HG03097 (cell line): ENCODE results near the gene RMC1.

Experiments
- ATAC-seq: cut with Tn5 transposase; IDR thresholded peaks from one replicate; pipeline ENCODE4 v1.9.1; 2021; ENCODE audit not compliant: unreplicated experiment, low FRiP score

Gene RMC1

DNA sequence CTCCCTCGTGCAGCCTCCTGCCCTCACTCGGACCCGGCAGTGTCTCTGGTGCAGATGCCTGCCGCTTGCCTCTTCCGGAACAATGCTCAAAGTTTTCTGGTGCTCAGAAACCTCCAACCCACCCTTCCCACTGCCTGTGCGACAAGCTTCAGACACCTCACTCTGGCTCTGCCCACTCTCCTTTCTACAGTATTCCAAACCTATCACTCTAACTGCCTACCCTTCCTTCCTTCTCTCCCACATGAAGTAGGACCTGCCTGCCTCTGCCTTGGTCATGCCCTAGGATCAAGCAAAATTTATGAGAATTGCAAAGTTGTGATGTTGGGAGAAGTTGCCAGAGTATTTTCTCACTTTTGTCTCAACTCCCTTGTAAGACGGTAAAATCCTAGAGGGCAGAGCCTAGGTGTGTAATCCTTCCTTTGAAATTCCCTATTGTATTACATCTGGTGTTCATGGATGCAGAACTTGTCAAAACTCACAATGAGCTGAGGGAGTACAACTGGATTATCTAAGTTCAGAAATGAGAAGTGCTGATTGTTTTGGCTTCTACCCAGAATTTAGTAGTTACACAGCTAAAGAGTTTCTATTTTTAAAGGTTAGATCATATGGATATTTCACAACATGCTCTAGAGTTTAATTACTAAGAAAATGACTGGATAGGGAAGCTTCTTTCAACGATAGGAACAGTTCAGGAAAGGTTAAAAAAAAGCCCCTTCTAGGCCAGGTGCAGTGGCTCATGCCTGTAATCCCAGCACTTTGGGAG is 75.8 kb downstream of the RMC1 start:
- ATAC-seq, result no peak

DNA sequence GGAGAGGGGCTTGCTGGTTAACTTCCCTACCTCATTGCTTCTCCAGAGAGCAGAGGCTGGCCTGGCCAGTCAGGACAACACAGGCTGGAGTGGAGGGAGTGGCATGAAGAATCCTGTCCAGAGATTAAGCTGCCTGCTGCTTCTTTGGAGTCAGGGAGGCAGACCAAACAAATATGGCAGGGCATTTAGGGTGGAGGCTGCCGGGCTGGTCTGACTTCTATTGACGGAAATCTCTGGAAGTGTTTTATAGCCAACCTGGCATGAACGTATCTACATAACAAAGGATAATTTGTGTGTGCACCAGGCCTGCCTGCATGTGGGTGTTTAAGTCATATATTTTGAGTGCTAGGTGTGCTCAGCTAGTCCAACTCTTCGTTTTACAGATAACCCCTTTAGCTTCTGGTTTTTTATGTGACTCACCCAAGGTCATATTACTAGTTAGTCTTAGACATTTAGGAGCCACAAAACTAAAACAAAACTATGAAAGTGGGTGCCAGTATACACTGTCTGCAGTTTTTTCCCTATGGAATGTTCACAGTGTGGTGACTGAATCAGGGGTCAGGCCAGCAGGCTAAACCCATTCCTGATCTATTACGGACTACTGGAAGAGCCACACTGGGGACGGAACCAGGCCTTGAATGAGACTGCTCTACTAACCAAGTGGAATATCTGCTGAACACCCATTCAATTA is 77.5 kb downstream of the RMC1 start:
- no peak for ATAC-seq
